ENCODE measurements around the gene GPRC5D.

DNA sequence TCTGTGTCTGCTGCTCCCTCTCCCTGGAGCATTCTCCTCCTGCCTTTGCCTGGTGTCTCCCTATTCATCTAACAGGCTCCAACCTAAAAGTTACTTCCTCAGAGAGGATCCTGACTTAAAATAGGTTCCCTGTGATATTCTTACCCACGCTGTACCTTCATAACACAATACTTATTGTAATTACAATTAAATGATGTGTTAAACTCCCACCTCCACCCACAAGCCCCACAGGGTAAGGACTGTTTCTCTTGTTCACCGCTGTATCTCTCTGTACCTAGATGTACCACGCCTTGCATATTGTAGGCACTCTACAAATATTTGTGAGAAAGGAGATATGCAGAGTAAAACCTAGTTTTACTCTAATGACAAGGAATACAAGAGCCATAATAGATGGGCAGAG is 43.1 kb upstream of the GPRC5D start:
- TF ChIP-seq, protein P1, sequence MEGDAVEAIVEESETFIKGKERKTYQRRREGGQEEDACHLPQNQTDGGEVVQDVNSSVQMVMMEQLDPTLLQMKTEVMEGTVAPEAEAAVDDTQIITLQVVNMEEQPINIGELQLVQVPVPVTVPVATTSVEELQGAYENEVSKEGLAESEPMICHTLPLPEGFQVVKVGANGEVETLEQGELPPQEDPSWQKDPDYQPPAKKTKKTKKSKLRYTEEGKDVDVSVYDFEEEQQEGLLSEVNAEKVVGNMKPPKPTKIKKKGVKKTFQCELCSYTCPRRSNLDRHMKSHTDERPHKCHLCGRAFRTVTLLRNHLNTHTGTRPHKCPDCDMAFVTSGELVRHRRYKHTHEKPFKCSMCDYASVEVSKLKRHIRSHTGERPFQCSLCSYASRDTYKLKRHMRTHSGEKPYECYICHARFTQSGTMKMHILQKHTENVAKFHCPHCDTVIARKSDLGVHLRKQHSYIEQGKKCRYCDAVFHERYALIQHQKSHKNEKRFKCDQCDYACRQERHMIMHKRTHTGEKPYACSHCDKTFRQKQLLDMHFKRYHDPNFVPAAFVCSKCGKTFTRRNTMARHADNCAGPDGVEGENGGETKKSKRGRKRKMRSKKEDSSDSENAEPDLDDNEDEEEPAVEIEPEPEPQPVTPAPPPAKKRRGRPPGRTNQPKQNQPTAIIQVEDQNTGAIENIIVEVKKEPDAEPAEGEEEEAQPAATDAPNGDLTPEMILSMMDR (optimal IDR thresholded peaks at IDR 0.05 in 1 of 3, IDR thresholded peaks at IDR 0.05 in 1 of 3, conservative IDR thresholded peaks at IDR 0.05 in 1 of 3; ENCODE audit: extremely low read depth in 1 of 3, insufficient read depth in 2 of 3, low read length in 3 of 3): no peak
- TF ChIP-seq EZH2 (IDR thresholded peaks at IDR 0.05; ENCODE audit: low read length): no peak
